ENCODE results near the gene WNK2. TPM values are rescaled to one million over a fixed set of nuclear protein-coding genes. Genes with fewer than 3 reads are reported as not detected.

The WNK2 gene
- polyA plus RNA-seq, 1 donor, result 80.4 TPM

- Histone ChIP-seq H3K4me3 (ENCODE audit: low read length) (no peak overlapping the region), H3K4me1 (ENCODE audit: control insufficient read depth, insufficient read depth, low read length) (peaks cover 5% of the 10 kb centered on the region), H3K27ac (ENCODE audit: low read length) (no peak overlapping the region), H3K36me3 (ENCODE audit: control insufficient read depth, insufficient read depth, low read length) (peaks cover 19% of the 10 kb centered on the region), H3K27me3 (ENCODE audit: control insufficient read depth, insufficient read depth, low read length) (no peaks in the 10 kb centered on the region), H3K9me3 (ENCODE audit: control insufficient read depth, low read depth, low read length) (no peaks in the 10 kb centered on the region)
- DNase-seq, result peak in 1 of 2 donors; percentile 13
- 60% methylated on average over 1 of the region's 8 CpGs for WGBS (ENCODE audit: insufficient coverage, low lambda C conversion rate)
Observed at GRCh38 chr9:93288341-93288740, 104.4 kb downstream of the WNK2 start.

DNA sequence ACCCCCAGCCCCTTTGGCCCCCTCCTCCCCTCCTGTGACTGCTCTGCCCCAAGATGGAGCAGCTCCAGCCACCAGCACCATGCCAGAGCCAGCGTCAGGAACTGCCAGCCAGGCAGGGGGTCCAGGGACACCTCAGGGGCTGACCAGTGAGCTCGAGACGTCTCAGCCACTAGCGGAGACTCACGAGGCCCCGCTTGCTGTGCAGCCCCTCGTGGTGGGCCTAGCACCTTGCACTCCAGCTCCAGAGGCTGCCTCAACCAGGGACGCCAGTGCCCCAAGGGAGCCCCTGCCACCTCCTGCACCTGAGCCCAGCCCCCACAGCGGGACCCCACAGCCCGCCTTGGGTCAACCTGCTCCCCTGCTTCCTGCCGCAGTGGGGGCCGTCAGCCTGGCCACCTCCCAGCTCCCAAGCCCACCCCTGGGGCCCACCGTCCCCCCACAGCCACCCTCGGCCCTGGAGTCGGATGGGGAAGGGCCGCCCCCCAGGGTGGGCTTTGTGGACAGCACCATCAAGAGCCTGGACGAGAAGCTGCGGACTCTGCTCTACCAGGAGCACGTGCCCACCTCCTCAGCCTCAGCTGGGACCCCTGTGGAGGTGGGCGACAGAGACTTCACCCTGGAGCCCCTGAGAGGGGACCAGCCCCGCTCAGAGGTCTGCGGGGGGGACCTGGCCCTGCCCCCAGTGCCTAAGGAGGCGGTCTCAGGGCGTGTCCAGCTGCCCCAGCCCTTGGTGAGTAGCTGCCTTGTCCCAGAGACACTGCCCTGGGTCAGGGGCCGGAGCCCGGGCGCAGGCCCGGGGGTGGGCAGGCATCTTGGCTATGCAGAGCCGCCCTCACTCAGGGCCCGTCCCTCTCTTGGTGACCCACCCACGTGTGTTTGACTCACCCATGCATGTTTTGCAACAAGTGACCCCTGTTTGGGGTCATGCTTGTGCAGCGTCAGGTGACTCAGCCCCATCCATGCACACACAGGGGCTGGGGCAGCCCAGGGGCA, 105.2 kb downstream of the WNK2 start:
- WGBS (ENCODE audit: insufficient coverage, low lambda C conversion rate), result no CpG with 5 or more reads among the region's 32 CpGs
- no peak overlapping the region for H3K27ac ChIP-seq (ENCODE audit: low read length)
- peaks cover 5% of the 10 kb centered on the region for H3K4me1 ChIP-seq (ENCODE audit: control insufficient read depth, insufficient read depth, low read length)
- peaks cover 25% of the 10 kb centered on the region for H3K36me3 ChIP-seq (ENCODE audit: control insufficient read depth, insufficient read depth, low read length)
- no peaks in the 10 kb centered on the region for H3K27me3 ChIP-seq (ENCODE audit: control insufficient read depth, insufficient read depth, low read length)
- no peaks in the 10 kb centered on the region for H3K9me3 ChIP-seq (ENCODE audit: control insufficient read depth, low read depth, low read length)
- no peak overlapping the region for H3K4me3 ChIP-seq (ENCODE audit: low read length)
- peak; percentile 42 to 60 for DNase-seq

DNA sequence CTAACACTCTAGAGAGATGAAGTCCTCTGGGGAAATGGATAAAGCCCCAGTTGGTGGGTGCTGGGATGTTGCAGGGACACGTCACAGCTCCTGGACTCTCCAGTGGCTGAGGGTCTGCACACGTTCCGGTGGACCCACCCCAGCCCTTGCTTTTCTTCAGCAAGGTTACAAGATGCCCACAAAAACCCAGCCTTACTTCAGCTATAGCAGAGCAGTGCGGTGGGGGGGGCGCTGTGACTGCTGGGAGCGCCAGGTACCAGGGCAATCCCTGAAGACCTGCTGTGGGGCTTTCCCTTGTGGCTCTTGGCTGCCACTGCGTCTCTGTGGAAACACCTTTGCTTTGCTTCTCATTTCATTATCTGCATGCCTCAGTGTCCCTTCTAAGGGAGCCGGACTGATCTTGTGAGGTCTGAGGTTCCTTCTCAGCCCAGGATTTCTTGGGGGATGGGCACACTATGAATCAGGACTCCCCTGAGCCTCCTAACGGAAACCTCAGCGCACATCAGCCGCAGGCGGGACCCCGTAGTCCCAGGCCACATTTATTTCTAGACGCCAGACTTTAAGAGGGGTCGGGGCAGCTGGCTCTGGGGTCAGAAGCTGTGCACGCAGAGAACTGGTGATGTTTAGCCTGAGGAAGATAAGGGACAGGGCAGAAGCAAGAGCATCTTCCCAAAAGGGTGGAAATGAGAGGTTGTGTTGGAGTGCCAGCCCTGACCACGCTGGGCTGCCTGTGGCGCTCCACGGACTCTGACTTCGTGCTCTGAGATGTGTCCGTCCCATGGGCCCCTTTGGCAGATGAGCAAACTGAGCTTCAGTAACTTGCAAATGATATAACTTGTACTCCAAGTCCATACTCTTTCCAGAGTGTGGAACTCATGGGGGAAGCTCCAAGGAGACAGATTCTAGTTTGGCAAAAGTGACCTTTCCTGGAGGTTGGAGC, 106.8 kb downstream of the WNK2 start:
- H3K36me3 ChIP-seq (ENCODE audit: control insufficient read depth, insufficient read depth, low read length), result peaks cover 27% of the 10 kb centered on the region
- no peak overlapping the region for H3K27ac ChIP-seq (ENCODE audit: low read length)
- no CpG with 5 or more reads among the region's 21 CpGs for WGBS (ENCODE audit: insufficient coverage, low lambda C conversion rate)
- H3K4me3 ChIP-seq (ENCODE audit: low read length), result no peak overlapping the region
- H3K9me3 ChIP-seq (ENCODE audit: control insufficient read depth, low read depth, low read length), result no peaks in the 10 kb centered on the region
- peaks cover 17% of the 10 kb centered on the region for H3K4me1 ChIP-seq (ENCODE audit: control insufficient read depth, insufficient read depth, low read length)
- H3K27me3 ChIP-seq (ENCODE audit: control insufficient read depth, insufficient read depth, low read length), result no peaks in the 10 kb centered on the region
- no peak for DNase-seq

DNA sequence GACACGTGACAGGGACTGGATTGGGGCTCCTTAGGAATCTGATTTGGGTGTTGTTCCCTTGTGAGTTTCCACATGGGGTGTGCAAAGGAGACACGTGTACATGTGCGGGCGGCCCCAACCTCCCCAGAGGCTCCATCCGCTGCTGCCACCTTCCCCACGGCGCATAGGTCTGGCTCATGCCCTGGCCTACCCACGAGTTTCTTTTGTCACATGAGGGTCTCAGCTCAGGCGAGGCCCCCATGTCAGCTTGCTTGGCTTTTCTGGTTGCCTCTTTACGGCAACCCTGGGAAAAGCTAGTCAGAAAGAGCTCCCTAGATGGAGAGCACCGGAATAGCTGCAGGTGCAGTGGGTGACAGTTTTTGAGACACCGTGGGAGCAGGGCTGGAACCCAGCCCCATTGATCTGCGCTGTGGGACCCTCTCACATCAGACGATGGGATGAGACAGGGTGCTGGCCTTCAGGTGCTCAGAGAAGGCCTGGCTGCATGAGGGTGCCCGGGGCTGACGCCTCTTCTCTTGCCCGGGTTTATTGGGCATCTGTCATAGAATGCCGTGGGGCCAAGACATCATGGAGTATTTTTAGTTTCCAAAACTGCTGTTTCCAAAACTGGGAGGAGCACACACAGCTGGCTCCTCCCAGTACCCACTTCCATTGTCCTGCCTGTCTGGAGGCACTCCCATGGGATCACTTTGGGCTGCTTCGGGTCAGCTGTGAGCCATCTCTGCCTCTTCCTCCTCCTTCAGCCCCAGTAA, 107.8 kb downstream of the WNK2 start:
- Histone ChIP-seq H3K27me3 (ENCODE audit: control insufficient read depth, insufficient read depth, low read length) (no peaks in the 10 kb centered on the region), H3K36me3 (ENCODE audit: control insufficient read depth, insufficient read depth, low read length) (peaks cover 27% of the 10 kb centered on the region), H3K4me1 (ENCODE audit: control insufficient read depth, insufficient read depth, low read length) (peaks cover 17% of the 10 kb centered on the region), H3K27ac (ENCODE audit: low read length) (no peak overlapping the region), H3K9me3 (ENCODE audit: control insufficient read depth, low read depth, low read length) (no peaks in the 10 kb centered on the region), H3K4me3 (ENCODE audit: low read length) (no peak overlapping the region)
- no peak for DNase-seq
- no CpG with 5 or more reads among the region's 19 CpGs for WGBS (ENCODE audit: insufficient coverage, low lambda C conversion rate)

DNA sequence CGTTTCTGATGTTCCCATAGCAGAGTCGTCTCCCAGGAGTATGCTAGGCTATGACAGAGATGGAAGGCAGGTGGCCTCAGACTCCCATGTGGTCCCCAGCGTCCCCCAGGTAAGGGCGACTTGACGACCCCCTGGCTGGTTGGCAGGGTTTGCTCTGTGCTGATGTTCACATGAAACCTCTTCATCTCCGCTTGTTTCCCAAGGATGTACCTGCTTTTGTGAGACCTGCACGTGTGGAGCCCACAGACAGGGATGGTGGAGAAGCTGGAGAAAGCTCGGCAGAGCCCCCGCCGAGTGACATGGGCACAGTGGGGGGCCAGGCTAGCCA, 108.3 kb downstream of the WNK2 start:
- H3K4me3 ChIP-seq (ENCODE audit: low read length), result no peak overlapping the region
- H3K27ac ChIP-seq (ENCODE audit: low read length), result no peak overlapping the region
- no peaks in the 10 kb centered on the region for H3K27me3 ChIP-seq (ENCODE audit: control insufficient read depth, insufficient read depth, low read length)
- H3K36me3 ChIP-seq (ENCODE audit: control insufficient read depth, insufficient read depth, low read length), result peaks cover 29% of the 10 kb centered on the region
- no peaks in the 10 kb centered on the region for H3K9me3 ChIP-seq (ENCODE audit: control insufficient read depth, low read depth, low read length)
- no peak for DNase-seq
- H3K4me1 ChIP-seq (ENCODE audit: control insufficient read depth, insufficient read depth, low read length), result peaks cover 17% of the 10 kb centered on the region
- WGBS (ENCODE audit: insufficient coverage, low lambda C conversion rate), result no CpG with 5 or more reads among the region's 10 CpGs

GRCh38 chr9:93292664-93293328, 108.9 kb downstream of the WNK2 start:
- DNase-seq, result no peak
- Histone ChIP-seq H3K27me3 (ENCODE audit: control insufficient read depth, insufficient read depth, low read length) (no peaks in the 10 kb centered on the region), H3K36me3 (ENCODE audit: control insufficient read depth, insufficient read depth, low read length) (peaks cover 29% of the 10 kb centered on the region), H3K4me3 (ENCODE audit: low read length) (no peak overlapping the region), H3K4me1 (ENCODE audit: control insufficient read depth, insufficient read depth, low read length) (peaks cover 17% of the 10 kb centered on the region), H3K27ac (ENCODE audit: low read length) (no peak overlapping the region), H3K9me3 (ENCODE audit: control insufficient read depth, low read depth, low read length) (no peaks in the 10 kb centered on the region)
- no CpG with 5 or more reads among the region's 43 CpGs for WGBS (ENCODE audit: insufficient coverage, low lambda C conversion rate)

DNA sequence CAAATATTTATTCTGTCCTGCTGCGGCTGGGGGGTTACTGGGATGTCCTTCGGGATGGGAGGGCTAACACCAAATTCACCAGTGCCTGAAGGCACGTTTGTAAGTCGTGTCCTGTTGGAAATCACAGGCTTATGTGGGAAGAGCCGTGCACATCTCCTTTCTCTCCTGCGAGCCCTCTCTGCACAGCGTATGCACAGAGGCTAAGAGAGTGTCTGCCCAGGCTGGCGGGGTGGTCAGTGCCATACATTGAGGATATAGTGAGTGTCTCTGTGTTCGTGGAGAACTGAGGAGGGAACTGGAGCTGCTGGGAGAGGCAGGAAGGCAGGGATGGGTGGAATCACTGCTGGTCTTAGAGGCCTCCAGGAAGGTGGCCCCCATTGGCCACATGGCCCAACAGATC, 110.1 kb downstream of the WNK2 start:
- Histone ChIP-seq H3K27ac (ENCODE audit: low read length) (no peak overlapping the region), H3K4me1 (ENCODE audit: control insufficient read depth, insufficient read depth, low read length) (peaks cover 29% of the 10 kb centered on the region), H3K4me3 (ENCODE audit: low read length) (no peak overlapping the region), H3K36me3 (ENCODE audit: control insufficient read depth, insufficient read depth, low read length) (peaks cover 31% of the 10 kb centered on the region), H3K9me3 (ENCODE audit: control insufficient read depth, low read depth, low read length) (no peaks in the 10 kb centered on the region), H3K27me3 (ENCODE audit: control insufficient read depth, insufficient read depth, low read length) (no peaks in the 10 kb centered on the region)
- DNase-seq, result no peak
- WGBS (ENCODE audit: insufficient coverage, low lambda C conversion rate), result no CpG with 5 or more reads among the region's 9 CpGs

DNA sequence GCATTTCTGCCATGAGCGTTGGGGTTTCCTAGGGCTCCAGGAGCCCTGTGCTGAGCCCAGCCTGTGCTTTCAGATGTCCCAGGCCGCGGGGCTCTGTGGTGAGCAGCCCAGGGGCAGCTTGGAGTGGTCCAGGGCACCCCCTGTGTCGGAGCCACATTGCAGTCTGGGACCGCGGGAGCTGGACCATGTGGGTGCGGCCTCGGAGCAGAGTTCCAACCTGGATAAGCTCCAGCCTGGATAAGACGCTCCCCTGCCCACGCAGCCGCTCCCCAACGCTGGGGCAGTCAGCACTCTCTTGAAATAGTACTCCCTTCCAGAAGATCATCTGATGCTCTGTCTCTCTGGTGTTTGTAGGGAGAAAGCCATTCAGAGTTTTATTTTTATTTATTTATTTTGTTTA, 111.1 kb downstream of the WNK2 start:
- H3K36me3 ChIP-seq (ENCODE audit: control insufficient read depth, insufficient read depth, low read length), result peaks cover 28% of the 10 kb centered on the region
- whole genome bisulfite sequencing (ENCODE audit: insufficient coverage, low lambda C conversion rate), result no CpG with 5 or more reads among the region's 12 CpGs
- peaks cover 30% of the 10 kb centered on the region for H3K4me1 ChIP-seq (ENCODE audit: control insufficient read depth, insufficient read depth, low read length)
- peak in 1 of 2 donors; percentile 57 for DNase-seq
- no peaks in the 10 kb centered on the region for H3K27me3 ChIP-seq (ENCODE audit: control insufficient read depth, insufficient read depth, low read length)
- no peak overlapping the region for H3K4me3 ChIP-seq (ENCODE audit: low read length)
- H3K27ac ChIP-seq (ENCODE audit: low read length), result no peak overlapping the region
- H3K9me3 ChIP-seq (ENCODE audit: control insufficient read depth, low read depth, low read length), result no peaks in the 10 kb centered on the region

DNA sequence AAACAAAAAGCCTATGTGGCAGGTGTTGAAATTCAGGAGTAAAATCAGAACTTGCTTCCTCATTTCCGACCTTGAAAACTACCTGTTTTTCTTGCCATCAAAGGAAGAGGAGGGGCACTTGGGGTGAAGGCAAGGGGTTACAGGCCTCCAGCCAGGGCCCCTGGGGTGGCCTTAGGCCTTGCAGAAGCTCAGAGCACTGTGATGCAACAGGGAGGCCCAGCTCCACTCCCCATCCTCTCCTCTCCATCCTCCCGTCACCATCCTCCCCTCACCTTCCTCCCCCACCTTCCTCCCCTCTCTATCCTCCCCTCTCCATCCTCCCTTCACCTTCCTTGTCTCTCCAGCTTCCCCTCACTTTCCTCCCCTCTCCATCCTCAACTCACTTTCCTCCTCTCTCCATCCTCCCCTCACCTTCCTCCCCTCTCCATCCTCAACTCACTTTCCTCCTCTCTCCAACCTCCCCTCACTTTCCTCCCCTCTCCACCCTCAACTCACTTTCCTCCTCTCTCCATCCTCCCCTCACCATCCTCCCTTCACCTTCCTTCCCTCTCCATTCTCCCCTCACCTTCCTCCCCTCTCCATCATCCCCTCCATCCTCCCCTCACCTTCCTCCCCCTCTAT, 111.6 kb downstream of the WNK2 start:
- H3K9me3 ChIP-seq (ENCODE audit: control insufficient read depth, low read depth, low read length), result no peaks in the 10 kb centered on the region
- no peaks in the 10 kb centered on the region for H3K27me3 ChIP-seq (ENCODE audit: control insufficient read depth, insufficient read depth, low read length)
- no peak for DNase-seq
- 100% methylated on average over 1 of the region's 2 CpGs for WGBS (ENCODE audit: insufficient coverage, low lambda C conversion rate)
- H3K4me1 ChIP-seq (ENCODE audit: control insufficient read depth, insufficient read depth, low read length), result peaks cover 35% of the 10 kb centered on the region
- peaks cover 23% of the 10 kb centered on the region for H3K36me3 ChIP-seq (ENCODE audit: control insufficient read depth, insufficient read depth, low read length)
- H3K4me3 ChIP-seq (ENCODE audit: low read length), result no peak overlapping the region
- no peak overlapping the region for H3K27ac ChIP-seq (ENCODE audit: low read length)
